Measurements from ENCODE around the gene GDA. TPM values are rescaled to one million over a fixed set of nuclear protein-coding genes. Genes with fewer than 3 reads are reported as not detected.
"Not testable (repeated sequence)": the region's sequence is repeated elsewhere in the genome, so short reads cannot be mapped to it uniquely, and the experiment has no call there.

Gene GDA
- total RNA-seq, 1 donor from 2014 or later: 1.8 TPM

DNA sequence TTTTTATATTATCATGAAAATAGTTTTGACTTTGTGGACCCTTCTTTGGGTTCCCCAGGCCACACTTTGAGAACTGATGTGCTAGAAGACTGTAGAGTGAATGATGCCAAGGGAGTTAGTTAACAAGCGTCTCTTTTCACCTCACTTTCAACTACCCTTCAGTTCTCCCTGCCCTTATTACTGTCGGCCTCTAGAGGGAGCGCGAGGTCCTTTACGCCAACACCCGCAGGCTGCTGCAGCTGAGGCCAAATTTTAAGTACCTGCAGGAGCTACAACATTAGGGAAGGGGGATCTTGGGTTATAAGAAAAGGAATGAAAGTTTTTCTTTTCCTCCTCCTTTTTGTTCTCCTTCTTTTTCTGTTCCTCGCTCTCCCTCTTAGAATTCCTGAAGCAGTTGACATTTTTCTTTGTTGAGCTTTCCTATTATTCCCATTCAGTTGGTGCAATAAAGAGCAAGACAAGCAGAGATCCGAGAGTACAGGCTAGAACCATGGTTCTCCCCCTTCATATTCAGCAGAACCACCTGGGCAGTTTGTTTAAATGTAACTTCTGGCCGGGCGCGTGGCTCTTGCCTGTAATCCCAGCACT is 131.8 kb downstream of the GDA start:
- peak; percentile 89 for DNase-seq

DNA sequence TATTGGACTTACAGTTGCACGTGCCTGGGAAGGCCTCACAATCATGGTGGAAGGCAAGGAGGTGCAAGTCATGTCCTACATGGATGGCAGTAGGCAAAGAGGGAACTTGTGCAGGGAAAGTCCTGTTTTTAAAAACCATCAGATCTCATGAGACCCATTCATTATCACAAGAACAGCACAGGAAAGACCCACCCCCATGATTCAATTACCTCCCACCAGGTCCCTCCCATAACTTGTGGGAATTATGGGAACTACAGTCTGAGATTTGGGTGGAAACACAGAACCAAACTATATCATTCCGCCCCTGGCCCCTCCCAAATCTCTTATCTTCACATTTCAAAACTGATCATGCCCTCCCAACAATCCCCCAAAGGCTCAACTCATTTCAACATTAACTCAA is 140.2 kb downstream of the GDA start:
- no peak for DNase-seq

- no peak for DNase-seq
Measured at GRCh38 chr9:72290311-72290710, 141.1 kb downstream of the GDA start.

DNA sequence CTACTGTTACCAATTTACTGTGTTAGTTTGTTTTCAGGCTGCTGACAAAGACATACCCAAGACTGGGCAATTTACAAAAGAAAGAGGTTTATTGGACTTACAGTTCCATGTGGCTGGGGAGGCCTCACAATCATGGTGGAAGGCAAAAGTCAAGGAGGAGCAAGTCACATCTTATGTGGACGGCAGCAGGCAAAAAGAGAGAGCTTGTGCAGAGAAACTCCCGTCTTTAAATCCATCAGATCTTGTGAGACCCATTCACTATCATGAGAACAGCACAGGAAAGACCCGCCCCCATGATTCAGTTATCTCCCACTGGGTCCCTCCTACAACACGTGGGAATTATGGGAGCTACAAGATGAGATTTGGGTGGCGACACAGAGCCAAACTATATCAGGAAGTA is 142.3 kb downstream of the GDA start:
- DNase-seq: not testable (repeated sequence)

GRCh38 chr9:72292256-72292682 is 143.0 kb downstream of the GDA start:
- peak; percentile 59 for DNase-seq

DNA sequence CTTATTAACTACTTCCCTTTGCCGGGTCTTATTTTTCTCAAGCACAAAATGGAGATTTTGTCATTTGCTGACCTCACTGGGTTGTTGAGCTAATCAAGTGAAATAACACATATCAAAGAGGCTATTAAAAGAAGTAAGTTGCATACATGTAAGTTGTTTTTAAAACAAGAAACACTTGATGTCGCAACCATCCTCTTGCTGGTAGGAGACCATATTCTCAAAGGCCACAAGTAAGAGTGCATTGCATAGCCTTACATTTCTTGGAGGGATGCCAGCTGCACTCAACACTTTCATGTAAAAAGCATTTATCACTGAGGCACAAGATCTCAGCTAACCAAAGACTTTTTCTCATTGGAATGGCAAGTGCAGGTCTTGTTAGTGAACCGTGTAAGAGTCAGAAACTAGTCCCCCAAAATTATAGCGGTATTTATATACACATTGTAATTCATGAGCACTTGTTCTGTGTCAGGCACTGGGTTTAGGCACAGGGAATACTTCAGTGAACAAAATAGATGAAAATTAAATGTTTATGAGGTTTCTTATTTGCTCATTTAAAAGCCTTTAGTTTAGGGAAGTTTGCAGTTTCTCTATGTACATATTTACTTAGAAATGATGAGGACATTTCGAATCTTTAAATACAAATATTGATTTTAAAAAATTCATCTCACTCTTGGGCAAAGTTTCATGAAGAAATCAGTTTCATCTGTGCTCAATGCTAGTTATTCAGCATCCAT is 143.8 kb downstream of the GDA start:
- DNase-seq: peak; percentile 72

DNA sequence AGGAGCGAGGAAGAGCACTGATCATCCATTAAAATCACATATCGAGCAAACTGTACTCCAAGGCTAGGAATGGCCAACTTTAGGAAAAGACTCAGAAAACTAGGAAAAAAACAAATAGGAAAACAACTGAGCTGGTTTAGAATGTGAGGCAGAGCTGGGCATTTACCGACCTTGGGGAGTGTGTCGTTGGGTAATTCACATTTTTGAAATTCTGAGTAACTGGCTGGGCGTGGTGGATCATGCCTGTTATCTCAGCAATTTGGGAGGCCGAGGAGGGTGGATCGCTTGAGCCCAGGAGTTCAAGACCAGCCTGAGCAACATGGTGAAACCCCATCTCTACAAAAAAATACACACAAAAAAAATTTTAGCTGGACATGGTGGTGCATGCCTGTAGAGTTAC is 145.7 kb downstream of the GDA start:
- no peak for DNase-seq

DNA sequence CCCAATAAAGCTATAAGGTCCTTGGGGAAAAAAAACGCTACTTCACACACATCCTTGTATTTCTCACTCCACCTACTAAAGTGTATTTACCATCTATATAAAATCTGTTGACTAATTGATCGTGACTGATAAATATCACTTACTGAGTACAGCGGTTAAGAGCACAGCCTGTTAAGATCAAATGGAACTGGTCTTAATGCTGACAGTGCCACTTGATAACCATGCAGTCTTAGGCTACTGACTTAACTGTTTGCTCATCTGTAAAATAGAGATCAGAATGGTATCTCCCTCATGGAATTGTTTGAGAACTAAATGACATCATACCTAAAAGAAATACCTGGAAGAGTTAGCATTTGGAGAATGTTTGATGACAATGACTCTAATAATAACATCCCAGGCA is 148.3 kb downstream of the GDA start:
- DNase-seq: no peak

DNA sequence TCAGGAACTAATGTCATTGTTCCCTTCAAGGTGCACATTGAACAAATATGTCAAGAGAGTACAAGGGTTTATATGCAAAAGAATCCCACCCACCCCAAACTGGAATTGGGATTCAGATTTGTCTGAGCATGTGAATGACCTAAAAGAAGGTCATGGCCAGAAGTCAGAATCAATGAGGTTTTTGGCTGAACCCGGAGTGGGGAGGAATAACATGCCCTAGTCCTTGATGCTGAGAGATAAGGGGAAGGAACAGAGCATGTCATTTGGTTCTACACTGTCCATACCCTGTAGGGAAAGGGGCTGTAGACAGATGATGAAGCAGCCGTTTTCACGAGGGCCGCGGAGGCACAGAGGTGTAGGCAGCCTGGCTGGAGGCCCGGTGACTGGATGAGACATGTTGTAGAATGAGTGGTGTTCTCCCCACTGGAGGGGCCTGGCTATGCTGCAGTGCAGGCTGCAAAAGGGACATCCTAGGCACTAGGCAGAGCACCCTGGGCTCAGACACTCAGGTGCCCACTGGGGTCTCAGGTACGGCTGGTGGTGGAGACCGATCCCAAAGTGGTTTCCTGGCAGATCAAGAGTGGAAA is 149.9 kb downstream of the GDA start:
- no peak for DNase-seq

DNA sequence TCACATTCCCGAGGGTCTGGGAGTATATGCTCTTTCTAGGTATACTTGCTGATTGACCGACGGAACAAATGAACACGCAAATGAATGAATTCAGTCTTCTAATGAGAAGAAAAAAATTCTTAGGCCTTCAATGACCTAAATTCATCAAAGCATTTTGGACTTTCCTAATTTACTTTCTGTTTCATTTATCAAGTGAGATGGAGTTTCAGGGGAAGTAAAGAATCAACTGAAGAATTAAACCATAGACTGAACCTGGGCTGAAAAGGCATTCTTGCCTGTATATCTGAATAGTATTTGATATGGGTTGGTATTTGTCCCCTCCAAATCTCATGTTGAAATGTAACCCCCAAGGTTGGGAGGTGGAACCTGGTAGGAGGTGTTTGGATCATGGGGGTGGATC is 151.6 kb downstream of the GDA start:
- DNase-seq: no peak

Small RNA genes lying within 50 kb of the gene (small RNA-seq; reads per million reads assigned to genes)
- not detected for gene RNA5SP285 (ENCODE audit: low replicate concordance)

Other genes with a start within 250 kb of the GDA start
- gene ABHD17B, start 238.2 kb upstream of the GDA start, total RNA-seq: 49.5 TPM
- 16.7 TPM for gene C9orf85, start 237.8 kb upstream of the GDA start, total RNA-seq
- not detected for gene C9orf57, start 88.8 kb upstream of the GDA start, total RNA-seq
- 224 TPM for gene ZFAND5, start 215.8 kb downstream of the GDA start, total RNA-seq